Spleen (tissue), 7 donors: Measurements from ENCODE around the gene TXLNG.
"Not testable (repeated sequence)": the region's sequence is repeated elsewhere in the genome, so short reads cannot be mapped to it uniquely, and the experiment has no call there.

ENCODE experiments used
- POLR2A ChIP-seq, 3 donors: fragments of 450-650 bp; IDR thresholded peaks; one replicate each; pipeline ENCODE4 v1.5.1; 2017; ENCODE audit warnings: antibody characterized with exemption in 3 of 3, mild to moderate bottlenecking in 1 of 3
- POLR2AphosphoS5 ChIP-seq, 3 donors: sonication (generic); formaldehyde crosslinking; IDR thresholded peaks; one replicate each; pipeline ENCODE4 v1.5.1; 2017; ENCODE audit warnings: antibody characterized with exemption in 3 of 3
- TF ChIP-seq, protein P1 (sequence below), 11 experiments: fragments of 200-600 bp in 7 of 11; fragments of 450-650 bp in 4 of 11; sonication (generic) in 4 of 11; IDR thresholded peaks in 8 of 11; conservative IDR thresholded peaks in 3 of 11; 1 replicate in 7 of 11; 2 replicates in 4 of 11; pipeline versions ENCODE4 v1.4.0 to v1.8.0; 2016 to 2021; ENCODE audit warnings: antibody characterized with exemption in 11 of 11, inconsistent platforms in 4 of 11, mild to moderate bottlenecking in 1 of 11
- donor health status: DM: no; HTN: no; CAD: no; lungs with moderate emphysema.
- donor health status: DM: no; HTN: no; CAD: no.
- donor health status: DM: no; HTN: no; CAD: no.

DNA sequence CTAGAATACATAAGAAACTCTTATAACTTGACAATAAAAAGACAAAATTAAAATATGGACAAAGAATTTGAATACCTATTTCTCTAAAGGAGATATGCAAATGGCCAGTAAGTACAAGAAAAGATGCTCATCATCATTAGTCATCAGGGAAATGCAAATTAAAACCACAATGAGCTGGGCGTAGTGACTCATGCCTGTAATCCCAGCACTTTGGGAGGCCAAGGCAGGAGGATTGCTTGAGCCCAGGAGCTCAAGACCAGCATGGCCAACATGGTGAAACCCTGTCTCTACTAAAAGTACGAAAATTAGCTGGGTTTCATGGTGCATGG, 69.8 kb downstream of the TXLNG start:
- TF ChIP-seq POLR2AphosphoS5, POLR2A (IDR thresholded peaks at IDR 0.05): not testable (repeated sequence)
- TF ChIP-seq, protein P1, sequence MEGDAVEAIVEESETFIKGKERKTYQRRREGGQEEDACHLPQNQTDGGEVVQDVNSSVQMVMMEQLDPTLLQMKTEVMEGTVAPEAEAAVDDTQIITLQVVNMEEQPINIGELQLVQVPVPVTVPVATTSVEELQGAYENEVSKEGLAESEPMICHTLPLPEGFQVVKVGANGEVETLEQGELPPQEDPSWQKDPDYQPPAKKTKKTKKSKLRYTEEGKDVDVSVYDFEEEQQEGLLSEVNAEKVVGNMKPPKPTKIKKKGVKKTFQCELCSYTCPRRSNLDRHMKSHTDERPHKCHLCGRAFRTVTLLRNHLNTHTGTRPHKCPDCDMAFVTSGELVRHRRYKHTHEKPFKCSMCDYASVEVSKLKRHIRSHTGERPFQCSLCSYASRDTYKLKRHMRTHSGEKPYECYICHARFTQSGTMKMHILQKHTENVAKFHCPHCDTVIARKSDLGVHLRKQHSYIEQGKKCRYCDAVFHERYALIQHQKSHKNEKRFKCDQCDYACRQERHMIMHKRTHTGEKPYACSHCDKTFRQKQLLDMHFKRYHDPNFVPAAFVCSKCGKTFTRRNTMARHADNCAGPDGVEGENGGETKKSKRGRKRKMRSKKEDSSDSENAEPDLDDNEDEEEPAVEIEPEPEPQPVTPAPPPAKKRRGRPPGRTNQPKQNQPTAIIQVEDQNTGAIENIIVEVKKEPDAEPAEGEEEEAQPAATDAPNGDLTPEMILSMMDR (IDR thresholded peaks at IDR 0.05 in 8 of 11, conservative IDR thresholded peaks at IDR 0.05 in 3 of 11), result not testable (repeated sequence)
